HK-2 (cell line): ENCODE data around the gene ZNF213.
"Not testable (repeated sequence)": the region's sequence is repeated elsewhere in the genome, so short reads cannot be mapped to it uniquely, and the experiment has no call there.

Experiments
- DNase-seq: peaks from one replicate; pipeline ENCODE4 v3.0.0-alpha.2; 2018; ENCODE audit not compliant: unreplicated experiment

The ZNF213 gene

DNA sequence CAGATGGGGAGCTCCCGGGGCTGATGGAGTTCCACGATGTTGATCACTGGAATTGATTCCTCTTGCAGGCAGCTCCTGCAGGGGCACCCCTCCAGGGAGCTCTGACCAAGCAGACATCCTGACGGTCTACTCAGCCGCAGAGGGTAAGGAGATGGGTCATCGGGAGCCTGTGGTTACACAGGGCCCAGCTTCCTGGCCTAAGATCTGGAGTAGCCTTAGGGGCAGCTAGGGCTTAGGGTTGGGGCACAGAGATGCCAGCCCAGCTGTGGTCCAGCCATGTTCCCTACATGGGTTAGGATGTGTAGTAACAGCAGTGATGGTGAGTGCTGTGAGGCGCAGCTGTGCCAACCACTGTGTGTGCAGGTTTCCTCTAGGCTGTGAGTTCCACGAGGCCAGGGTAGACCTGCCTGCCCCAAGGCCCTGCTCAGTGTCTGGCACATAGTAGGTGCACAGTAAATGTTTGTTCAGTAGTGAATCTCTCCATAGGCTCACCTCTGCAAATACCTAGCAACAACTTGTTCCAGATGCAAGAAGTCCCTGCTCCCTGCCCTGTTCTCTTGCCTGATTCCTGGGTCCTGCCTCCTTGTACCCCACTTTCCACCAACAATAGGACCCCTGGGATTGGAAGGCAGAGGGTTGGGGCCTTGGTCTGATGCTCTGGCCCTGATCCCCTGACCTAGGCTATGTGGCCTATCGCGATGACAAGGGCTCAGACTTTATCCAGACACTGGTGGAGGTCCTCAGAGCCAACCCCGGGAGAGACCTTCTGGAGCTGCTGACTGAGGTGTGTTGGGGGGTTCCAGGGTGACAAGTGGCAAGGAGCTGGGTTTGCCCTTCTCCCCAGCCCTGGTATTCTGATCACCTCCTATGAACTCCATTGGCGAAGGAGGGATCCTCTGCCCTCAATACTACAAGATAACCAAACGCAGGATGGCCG lies 13.7 kb downstream of the ZNF213 start:
- DNase-seq, result no peak

DNA sequence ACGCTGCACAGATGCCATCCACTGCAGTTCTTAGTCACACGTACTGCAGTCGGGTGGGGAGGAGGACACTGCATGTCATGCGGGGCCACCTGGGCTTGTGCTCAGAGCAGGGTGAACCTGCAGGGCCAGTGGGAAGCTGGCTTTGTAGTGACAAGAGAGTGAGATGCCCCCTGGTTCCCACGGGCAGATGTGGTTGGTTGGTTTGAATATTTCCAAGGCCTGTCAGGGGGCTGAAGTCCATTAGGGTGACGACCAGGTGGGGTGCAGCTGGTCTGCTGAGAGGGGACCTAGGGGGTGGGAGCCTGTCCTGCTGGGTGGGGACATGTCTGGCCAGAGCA lies 14.3 kb downstream of the ZNF213 start:
- no peak for DNase-seq

DNA sequence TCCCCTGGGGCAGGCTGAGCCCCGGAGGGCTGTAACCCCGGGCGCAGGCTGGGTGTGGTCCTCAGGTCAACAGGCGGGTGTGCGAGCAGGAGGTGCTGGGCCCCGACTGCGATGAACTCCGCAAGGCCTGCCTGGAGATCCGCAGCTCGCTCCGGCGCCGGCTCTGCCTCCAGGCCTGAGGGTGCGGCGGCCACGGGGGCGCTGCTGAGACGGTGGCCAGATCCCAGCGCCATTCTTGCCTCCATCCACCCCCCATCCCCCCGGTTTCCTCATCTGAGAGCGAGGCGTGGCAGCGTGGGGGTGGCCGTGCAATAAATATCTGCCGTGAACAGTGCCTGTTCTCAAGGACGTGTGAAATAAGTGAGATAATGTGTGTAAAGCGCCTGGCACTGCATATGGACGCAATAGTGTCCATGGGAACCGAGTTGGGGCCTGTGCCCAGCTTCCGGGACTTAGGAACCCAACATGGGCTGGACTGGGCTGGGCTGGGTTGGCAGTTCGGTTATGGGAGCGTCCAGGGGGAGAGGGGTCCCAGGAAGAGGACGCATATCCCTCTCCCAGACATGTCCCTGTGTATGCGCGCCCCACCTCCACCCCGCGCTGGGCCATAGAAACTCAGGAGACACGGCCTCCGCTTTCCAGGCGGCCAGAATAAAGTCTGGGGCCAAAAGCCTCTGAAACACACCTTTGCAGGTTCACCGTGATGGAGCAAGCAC lies 15.0 kb downstream of the ZNF213 start:
- DNase-seq, result peak; percentile 71

DNA sequence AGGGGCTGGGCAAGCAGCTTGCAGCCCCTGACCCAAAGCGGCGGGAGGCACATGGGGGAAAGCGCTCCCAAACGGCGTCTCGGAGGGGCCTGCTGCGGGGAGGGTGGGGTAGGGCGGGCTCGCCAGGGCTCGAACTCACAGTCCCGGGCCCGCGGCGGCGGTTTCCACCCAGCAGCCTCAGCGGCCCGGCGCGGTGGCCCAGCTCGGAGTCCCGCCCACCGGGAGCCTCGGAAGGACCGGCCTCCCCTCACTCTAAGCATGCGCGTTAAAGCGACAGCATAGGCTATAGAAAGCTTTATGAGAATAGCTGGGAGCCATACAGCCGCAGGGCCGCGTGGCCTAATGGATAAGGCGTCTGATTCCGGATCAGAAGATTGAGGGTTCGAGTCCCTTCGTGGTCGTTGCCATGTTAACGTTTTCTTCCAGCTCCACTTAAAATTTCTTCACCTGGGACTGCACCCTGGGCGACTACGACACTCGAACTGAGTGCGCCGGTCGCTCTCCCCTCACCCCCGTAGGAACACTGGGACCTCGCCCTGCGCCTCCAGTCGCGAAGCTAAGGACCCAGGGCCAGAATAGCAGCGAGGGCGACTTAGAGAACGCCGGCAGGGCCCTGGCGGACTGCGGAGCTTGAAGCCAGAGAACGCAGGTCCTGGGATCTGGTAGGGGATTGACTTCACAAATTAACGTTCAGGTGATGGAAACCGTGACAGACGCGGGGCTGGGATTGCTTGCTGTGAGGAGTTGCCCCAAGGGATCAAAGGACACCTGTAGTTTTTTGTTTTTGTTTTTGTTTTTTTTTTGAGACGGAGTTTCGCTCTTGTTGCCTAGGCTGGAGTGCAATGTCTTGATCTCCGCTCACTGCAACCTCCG lies 15.8 kb downstream of the ZNF213 start:
- peak; percentile 98 for DNase-seq

DNA sequence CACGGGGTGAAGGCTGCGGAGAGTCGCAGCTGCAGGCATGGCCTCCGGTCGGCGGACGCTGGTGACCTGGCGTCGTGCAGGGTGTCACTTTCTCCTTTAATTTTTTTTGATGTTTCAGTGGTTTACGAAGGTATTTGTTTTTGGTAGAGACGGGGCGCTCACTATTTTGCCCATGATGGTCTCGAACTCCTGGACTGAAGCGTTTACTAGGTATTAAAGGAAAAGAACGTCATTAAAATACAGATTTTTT lies 17.1 kb downstream of the ZNF213 start:
- no peak for DNase-seq

DNA sequence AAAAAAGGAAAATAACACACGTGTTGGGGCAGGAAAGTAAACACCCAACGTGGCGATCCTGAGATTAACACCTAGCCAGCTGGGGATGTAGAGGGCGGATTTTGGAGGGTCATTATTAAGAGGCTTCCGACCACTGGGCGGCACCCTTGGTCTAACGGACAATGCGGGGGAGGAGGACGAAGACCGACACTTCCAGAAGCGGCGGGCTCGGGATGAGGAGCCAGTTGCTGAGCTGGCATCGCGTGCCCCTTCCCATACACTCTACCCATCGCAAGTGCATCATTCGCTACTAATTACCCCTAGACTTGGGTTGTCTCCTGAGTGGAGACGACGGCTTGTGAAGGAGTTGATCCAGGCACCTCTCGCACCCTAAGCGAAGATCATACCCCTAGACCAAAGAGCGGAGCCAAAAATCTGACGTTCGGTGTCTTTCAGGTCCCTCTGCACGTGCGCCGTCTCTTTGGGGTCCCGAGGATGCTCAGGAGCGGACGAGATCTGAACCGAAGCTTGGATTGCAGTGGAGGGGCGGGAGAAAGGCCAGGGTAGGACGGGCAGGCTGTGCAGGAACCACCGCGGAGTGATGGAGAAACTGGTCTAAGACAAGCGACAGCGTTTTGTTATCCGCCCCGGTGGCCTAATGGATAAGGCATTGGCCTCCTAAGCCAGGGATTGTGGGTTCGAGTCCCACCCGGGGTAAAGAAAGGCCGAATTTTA lies 17.6 kb downstream of the ZNF213 start:
- peak; percentile 95 for DNase-seq

DNA sequence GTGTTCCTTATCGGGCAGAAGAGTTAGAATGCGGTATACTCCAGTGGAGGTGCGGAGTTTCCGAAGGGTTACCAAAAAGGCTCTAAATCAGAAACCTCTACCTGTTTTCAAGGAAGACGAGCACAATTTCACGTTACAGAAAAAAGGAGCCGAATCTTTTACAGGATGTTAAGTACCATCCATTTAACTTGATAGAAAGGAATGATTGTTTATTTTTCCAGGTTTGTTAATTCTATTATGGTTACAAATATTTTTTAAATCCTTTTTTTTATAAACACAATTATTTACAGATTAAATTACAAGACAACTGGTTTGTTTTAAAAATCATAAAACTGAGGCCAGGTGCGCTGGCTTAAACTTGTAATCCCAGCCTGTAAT lies 18.2 kb downstream of the ZNF213 start:
- no peak for DNase-seq

DNA sequence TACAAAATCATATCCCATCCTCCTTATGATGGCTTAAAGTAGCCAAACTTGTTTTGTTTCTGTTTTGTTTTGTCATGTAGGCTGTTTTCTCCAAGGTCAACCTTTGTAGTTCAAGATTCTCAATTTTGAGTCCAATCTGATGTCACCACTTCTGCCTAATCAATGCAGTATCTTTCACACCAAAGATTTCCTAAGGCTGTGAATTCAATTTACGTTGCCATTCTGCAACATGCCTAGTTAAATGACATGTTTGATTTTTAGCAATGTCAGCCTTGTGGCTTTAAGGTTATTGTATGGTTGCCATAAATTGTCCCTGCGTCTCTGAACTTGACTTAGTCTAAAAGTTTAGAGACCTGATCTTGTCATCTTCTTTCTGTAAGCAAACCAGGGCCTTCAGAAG lies 20.4 kb downstream of the ZNF213 start:
- no peak for DNase-seq

DNA sequence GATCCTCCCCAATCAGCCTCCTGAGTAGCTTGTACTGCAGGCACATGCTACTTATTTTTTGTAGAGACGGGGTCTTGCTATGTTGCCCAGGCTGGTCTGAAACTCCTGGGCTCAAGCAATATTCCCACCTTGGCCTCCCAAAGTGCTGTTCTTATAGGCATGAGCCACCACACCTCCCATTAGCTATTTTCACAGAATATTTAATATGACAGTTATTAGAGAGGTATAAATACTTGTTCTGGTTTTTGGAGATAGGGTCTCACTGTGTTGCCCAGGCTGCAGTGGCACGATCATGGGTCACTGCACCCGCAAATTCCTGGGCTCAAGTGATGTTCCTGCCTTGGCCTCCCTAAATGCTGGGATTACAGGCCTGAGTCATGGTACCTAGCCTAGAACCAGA lies 21.1 kb downstream of the ZNF213 start:
- DNase-seq, result no peak

DNA sequence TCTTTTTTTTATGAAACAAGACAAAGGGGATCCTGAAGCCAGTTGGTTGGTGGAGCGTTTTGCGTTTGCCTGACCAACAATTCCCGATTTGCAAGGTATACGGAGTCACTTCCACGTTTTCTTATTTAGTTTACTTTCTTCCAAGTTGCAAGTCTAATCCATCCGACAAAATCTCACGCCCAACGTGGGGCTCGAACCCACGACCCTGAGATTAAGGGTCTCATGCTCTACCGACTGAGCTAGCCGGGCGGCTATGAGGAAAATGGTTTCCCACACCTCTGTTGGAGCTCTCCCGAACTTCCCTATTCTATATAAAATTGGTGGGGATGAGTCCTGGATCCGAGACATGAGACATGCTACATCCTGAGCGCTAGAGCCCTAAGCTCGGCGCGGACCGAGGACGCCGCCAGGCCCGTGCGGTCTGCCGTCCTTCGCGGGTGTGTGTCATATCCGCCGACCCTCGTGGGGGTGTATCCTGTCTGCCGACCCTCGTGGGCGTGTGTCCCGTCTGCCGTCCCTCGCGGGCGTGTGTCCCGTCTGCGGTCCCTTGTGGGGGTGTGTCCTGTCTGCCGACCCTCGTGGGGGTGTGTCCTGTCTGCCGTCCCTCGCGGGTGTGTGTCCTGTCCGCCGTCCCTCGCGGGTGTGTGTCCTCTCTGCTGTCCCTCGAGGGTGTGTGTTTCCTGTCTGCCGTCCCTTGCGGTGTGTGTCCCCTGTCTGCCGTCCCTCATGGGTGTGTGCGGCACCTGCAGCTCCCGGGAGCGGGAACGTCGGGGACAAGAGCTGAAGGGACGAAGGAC lies 22.6 kb downstream of the ZNF213 start:
- DNase-seq, result peak; percentile 86

DNA sequence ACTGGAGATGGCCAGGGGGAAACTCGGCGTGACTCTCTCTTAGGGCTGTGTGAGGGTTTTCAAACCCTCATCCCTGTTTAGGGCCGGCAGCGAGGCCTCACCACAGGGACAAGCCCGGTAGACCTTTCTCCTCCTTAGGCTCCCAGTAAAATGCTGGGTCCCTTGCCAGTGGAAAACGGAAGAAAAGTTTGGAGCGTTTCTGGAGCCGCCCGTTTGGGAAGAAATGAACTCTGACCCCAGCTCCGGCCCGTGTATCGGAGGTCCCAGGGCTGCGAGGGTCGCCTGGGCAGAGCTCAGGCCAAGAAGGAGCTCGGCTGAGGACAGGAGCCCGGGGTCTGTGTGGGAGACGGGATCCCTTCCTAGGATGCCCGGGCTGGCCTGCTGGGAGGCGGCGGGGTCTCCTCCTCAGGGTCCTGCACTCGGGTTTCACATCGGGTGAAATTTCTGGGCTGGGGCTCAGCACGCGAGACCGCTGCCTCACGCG lies 23.2 kb downstream of the ZNF213 start:
- no peak for DNase-seq

DNA sequence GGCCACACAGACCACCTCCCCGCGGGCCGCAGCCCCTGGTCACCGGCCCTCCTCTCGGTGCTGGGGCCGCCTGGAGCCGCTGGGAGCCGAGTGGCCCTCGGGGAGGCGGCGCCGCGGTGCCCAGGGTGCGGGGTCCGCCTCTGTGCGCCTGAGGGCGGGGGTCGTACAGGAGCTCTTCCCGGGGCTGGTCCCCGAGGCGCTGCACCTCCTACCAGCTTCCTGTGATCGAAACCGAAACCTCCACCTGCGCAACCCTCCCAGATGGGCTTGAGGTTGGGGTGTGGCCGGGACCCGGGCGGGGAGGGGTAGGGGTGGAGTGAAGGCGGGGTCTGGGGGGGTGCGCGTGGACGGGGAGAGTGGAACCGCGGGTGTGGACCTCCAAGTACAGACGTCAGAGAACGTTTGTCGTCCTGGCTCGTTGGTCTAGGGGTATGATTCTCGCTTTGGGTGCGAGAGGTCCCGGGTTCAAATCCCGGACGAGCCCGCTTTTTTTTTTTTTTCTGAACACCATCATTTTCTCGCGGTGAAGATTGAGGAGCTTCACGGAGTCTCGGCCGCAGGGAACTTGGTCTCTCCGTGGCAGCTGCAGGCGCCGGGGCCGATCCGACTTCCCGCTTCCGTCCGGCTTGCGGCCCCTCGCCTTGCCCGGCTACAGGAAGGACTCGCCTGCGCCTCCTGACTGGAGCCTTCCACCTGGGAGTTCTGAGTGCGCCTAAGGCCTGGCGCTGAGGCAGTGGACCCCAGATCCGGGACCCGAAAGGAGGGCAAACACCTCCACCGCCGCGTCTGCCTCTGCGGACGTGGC lies 23.9 kb downstream of the ZNF213 start:
- peak; percentile 92 for DNase-seq

DNA sequence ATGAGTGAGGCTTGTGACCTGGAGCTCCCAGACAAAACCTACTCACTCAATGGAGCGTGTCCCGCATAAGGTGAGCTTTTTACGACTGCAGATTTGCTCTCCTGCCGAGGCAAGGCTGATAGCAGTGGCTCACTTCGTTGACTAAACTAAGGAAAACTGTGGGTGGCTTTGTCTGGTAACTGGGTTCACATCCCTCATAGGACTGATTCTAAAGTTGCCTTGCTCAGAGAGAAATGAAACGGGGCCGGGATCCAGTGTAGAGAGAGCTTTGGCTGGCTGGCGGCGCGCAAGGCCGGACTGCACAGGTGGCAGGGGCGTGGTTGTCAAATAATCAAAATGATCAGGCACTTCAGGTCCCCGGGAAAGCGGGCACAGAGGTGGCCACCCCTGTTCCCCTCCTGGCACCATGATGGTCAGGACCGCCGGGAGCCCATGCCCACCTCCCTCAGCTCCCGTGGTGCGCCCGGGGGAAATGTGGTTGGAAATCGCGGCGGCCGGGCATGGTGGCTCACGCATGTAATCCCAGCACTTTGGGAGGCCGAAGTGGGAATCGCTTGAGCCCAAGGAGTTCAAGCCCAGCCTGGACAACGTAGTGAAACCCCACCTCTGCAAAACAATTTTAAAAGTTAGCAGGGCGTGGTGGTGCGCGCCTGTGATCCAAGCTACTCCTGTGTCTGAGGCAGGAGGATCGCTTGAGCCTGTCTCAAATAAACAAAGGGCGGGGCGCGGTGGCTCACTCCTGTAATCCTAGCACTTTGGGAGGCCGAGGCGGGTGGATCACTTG lies 26.6 kb downstream of the ZNF213 start:
- DNase-seq, result no peak

DNA sequence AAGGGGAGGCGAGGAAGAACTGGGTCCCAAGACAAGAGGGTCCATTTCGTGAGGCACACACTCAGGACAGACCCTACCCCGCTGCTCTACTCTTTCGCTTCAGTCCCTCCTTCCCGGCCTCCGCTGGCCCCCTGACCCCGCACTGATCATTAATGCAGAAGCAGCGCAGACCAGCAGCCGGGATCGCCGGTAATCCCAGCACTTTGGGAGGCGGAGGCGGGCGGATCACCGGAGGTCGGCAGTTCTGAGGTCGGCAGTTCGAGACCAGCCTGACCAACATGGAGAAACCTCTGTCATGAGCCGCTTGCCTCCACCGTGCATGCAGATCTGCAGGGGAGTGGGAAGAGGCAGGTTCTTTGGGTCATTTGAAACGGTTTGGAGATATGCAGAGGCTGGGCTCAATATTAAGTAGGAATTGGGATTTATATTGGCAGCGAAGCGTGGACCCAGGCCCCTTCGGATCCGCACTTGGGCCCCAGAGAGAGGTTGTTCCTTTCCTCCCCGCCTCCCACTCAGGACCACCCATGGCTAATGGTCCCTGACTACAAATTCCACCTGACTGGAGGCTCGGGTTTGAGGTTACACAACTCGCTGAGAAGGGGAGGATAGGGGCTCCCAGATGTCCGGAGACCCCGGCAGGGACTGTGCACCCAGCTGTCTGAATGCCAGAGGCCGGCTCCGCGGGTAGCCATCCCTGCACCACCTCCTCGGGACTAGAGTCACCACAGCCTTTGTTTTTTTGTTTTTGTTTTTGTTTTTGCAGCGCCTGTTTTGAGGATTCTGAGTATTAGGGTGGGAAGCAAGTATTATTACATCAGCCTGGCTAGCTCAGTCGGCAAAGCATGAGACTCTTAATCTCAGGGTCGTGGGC lies 29.5 kb downstream of the ZNF213 start:
- DNase-seq, result no peak

DNA sequence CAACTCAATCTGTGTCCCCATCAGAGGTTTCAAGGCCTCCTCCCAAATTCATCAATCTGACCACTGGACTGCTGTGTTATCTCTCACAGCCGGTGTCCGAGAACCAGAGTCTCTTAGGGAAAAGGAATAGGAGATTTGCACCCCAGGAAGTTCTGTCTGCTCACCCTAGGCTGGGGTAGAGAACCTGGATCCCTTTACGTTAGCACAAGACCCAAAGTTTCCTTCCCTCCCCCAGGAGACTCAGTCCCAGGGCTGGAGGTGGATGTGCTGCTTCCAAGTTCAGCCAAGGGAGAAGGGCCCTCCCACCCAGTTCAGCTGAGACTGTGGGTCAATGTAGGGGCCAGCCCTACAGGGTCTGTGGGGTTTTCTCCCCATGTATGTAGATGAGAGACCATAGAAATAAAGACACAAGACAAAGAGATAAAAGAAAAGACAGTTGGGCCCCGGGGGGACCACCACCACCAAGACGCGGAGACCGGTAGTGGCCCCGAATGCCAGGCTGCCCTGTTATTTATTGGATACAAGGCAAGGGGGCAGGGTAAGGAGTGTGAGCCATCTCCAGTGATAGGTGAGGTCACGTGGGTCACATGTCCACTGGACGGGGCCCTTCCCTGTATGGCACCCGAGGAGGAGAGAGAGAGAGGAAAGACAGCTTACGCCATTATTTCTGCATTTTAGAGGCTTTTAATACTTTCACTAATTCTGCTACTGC lies 30.4 kb downstream of the ZNF213 start:
- no peak for DNase-seq

DNA sequence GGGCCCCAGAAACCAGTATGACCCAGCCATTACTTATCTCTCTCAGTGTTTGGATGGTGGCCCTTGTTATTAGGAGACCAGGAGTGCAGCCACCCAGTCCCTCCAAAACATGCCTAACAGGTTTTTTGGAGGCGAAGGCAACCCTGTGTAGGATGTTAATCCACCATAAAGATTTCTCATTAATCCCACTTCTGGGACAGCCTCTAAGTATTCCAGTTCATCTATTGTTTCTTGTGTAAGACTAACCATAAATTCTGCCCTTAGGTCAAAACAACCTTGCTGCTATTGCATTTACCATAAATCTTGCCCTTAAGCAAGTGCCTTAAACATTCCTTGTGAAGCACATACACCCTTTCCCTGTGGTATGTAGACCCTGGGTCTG lies 31.7 kb downstream of the ZNF213 start:
- no peak for DNase-seq

DNA sequence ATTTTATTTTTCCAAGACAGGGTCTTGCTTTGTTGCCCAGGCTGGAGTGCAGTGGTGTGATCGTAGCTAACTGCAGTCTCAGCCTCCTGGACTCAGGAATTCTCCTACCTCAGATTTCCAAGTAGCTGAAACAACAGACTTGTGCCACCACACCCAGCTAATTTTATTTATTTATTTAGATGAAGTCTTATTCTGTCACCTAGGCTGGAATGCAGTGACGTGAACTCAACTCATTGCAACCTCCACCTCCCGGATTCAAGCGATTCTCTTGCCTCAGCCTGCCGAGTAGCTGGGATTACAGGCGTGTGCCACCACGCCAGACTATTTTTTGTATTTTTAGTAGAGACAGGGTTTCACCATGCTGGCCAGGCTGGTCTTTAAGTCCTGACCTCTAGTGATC lies 33.9 kb downstream of the ZNF213 start:
- not testable (repeated sequence) for DNase-seq
